Liver (tissue), 9 donors: Measurements from ENCODE around the gene C8G. TPM values are rescaled to one million over a fixed set of nuclear protein-coding genes. Genes with fewer than 3 reads are reported as not detected.

ENCODE experiments used
- DNase-seq: peaks from one replicate; pipeline ENCODE4 v3.0.0-alpha.2; 2017; ENCODE audit warnings: low spot score
- H3K27ac ChIP-seq, 2 donors: one replicate each; pipeline ENCODE4 v1.7.0; 2013; ENCODE audit warnings: inconsistent platforms in 2 of 2, low read length in 2 of 2, control low read depth in 1 of 2, low read depth in 1 of 2, mild to moderate bottlenecking in 1 of 2
- H3K27me3 ChIP-seq, 4 donors: one replicate each; pipeline versions ENCODE4 v1.6.1 to v1.7.0; 2013; ENCODE audit warnings: low read length in 3 of 4, inconsistent platforms in 1 of 4, mild to moderate bottlenecking in 1 of 4, moderate library complexity in 1 of 4; ENCODE audit not compliant: control insufficient read depth in 4 of 4, insufficient read depth in 4 of 4
- H3K36me3 ChIP-seq, 4 donors: one replicate each; pipeline versions ENCODE4 v1.6.1 to v1.7.0; 2013; ENCODE audit warnings: low read length in 3 of 4, mild to moderate bottlenecking in 3 of 4, low read depth in 1 of 4, moderate library complexity in 1 of 4; ENCODE audit not compliant: control insufficient read depth in 4 of 4, insufficient read depth in 3 of 4
- H3K4me1 ChIP-seq, 4 donors: one replicate each; pipeline versions ENCODE4 v1.6.1 to v1.7.0; 2013; ENCODE audit warnings: low read length in 3 of 4, mild to moderate bottlenecking in 3 of 4, moderate library complexity in 1 of 4; ENCODE audit not compliant: control insufficient read depth in 4 of 4, insufficient read depth in 4 of 4
- H3K4me3 ChIP-seq, 3 donors: one replicate each; pipeline versions ENCODE4 v1.6.1 to v1.7.0; 2013; ENCODE audit warnings: low read length in 3 of 3, control low read depth in 1 of 3, low read depth in 1 of 3, mild to moderate bottlenecking in 1 of 3
- H3K9ac ChIP-seq, 2 donors: one replicate each; pipeline ENCODE4 v1.7.0; 2013; ENCODE audit warnings: low read length in 2 of 2, mild to moderate bottlenecking in 2 of 2, moderate library complexity in 2 of 2, control low read depth in 1 of 2, low read depth in 1 of 2
- H3K9me3 ChIP-seq, 4 donors: one replicate each; pipeline versions ENCODE4 v1.6.1 to v1.7.0; 2013; ENCODE audit warnings: low read length in 3 of 4; ENCODE audit not compliant: control insufficient read depth in 4 of 4
- CTCF ChIP-seq: fragments of 150-350 bp; IDR thresholded peaks from 2 replicates; pipeline ENCODE4 v1.5.1; 2017; ENCODE audit warnings: improper control_type of control experiment, low read depth, low read length; ENCODE audit not compliant: missing input control
- EGR1 ChIP-seq, 2 donors: IDR thresholded peaks; 2 replicates each; pipeline ENCODE4 v1.6.1; 2016 to 2018; ENCODE audit warnings: antibody characterized with exemption in 2 of 2, low read depth in 2 of 2
- FOXA1 ChIP-seq: IDR thresholded peaks from 2 replicates; pipeline ENCODE4 v1.6.1; 2016; ENCODE audit warnings: antibody characterized with exemption
- FOXA2 ChIP-seq: IDR thresholded peaks from 2 replicates; pipeline ENCODE4 v1.6.1; 2016; ENCODE audit warnings: antibody characterized with exemption
- GABPA ChIP-seq, 2 donors: IDR thresholded peaks in 1 of 2; conservative IDR thresholded peaks in 1 of 2; 2 replicates each; pipeline ENCODE4 v1.6.1; 2016; ENCODE audit warnings: antibody characterized with exemption in 2 of 2, mild to moderate bottlenecking in 1 of 2, moderate library complexity in 1 of 2
- HNF4A ChIP-seq, 2 donors: conservative IDR thresholded peaks; 2 replicates each; pipeline ENCODE4 v1.6.1; 2016; ENCODE audit warnings: antibody characterized with exemption in 2 of 2, mild to moderate bottlenecking in 2 of 2
- HNF4G ChIP-seq: IDR thresholded peaks from 2 replicates; pipeline ENCODE4 v1.6.1; 2016; ENCODE audit warnings: antibody characterized with exemption
- JUND ChIP-seq, 2 donors: IDR thresholded peaks; 2 replicates each; pipeline ENCODE4 v1.6.1; 2016; ENCODE audit warnings: antibody characterized with exemption in 2 of 2
- NR2F2 ChIP-seq: IDR thresholded peaks from 2 replicates; pipeline ENCODE4 v1.6.1; 2016; ENCODE audit warnings: antibody characterized with exemption
- RAD21 ChIP-seq, 2 donors: IDR thresholded peaks; 2 replicates each; pipeline ENCODE4 v1.6.1; 2016; ENCODE audit warnings: antibody characterized with exemption in 2 of 2, mild to moderate bottlenecking in 2 of 2
- RXRA ChIP-seq, 2 donors: IDR thresholded peaks; 2 replicates each; pipeline ENCODE4 v1.6.1; 2017 to 2018; ENCODE audit warnings: antibody characterized with exemption in 2 of 2, mild to moderate bottlenecking in 1 of 2
- SP1 ChIP-seq: IDR thresholded peaks from 2 replicates; pipeline ENCODE4 v1.6.1; 2018; ENCODE audit warnings: antibody characterized with exemption, mild to moderate bottlenecking
- TAF1 ChIP-seq: conservative IDR thresholded peaks from 2 replicates; pipeline ENCODE4 v1.6.1; 2016; ENCODE audit warnings: antibody characterized with exemption, mild to moderate bottlenecking
- YY1 ChIP-seq: IDR thresholded peaks from 2 replicates; pipeline ENCODE4 v1.6.1; 2016; ENCODE audit warnings: antibody characterized with exemption, mild to moderate bottlenecking
- WGBS: extraction: QIAGEN DNeasy Blood & Tissue Kit; methylation state at CpG from one replicate; pipeline ENCODE4 v1.1.7; 2013; 5-methylcytosine and 5-hydroxymethylcytosine counted together
- polyA plus RNA-seq, 2 donors: library from polyadenylated mRNA; stranded (reverse) in 1 of 2; unstranded in 1 of 2; fragments of 200-250 nt in 1 of 2; fragments of >200 nt in 1 of 2; fragmentation: Nextera tagmentation in 1 of 2; extraction: Ambion mirVana in 1 of 2; gene quantifications; one replicate each; pipeline versions ENCODE4 v1.2.1 to v1.2.3, GENCODE V29; 2013 to 2015
- total RNA-seq, 2 donors: library from RNA; depleted of rRNA; stranded (reverse); fragments of >200 nt; gene quantifications; one replicate each; pipeline ENCODE4 v1.2.3, GENCODE V29; 2014
- TF ChIP-seq, protein P1 (sequence below): IDR thresholded peaks from 2 replicates; pipeline ENCODE4 v1.6.1; 2016; ENCODE audit warnings: antibody characterized with exemption
- TF ChIP-seq, protein P2 (sequence below): IDR thresholded peaks from 2 replicates; pipeline ENCODE4 v1.6.1; 2016; ENCODE audit warnings: antibody characterized with exemption
- TF ChIP-seq, protein P3 (sequence below): IDR thresholded peaks from 2 replicates; pipeline ENCODE4 v1.6.1; 2016; ENCODE audit warnings: antibody characterized with exemption
- TF ChIP-seq, protein P4 (sequence below): IDR thresholded peaks from 2 replicates; pipeline ENCODE4 v1.6.1; 2016; ENCODE audit warnings: antibody characterized with exemption, mild to moderate bottlenecking
- donor health status: healthy.
- donor health status: healthy.
- donor health status: healthy.
- donor health status: healthy.
- donor health status: healthy.

The C8G gene
- total and polyA plus RNA-seq, 4 donors: 25.1 to 1,117 (median 607) TPM

- no peak for DNase-seq
- no peaks in the 10 kb centered on the region for H3K9me3 ChIP-seq
- no peak overlapping the region for H3K4me3 ChIP-seq
- H3K36me3 ChIP-seq: no peaks in the 10 kb centered on the region
- no peak overlapping the region for H3K9ac ChIP-seq
- TF ChIP-seq NR2F2 (no peak), RAD21 (IDR thresholded peaks at IDR 0.05) (no peak), GABPA (IDR thresholded peaks at IDR 0.05 in 1 of 2, conservative IDR thresholded peaks at IDR 0.05 in 1 of 2) (no peak)
- TF ChIP-seq, protein P1, sequence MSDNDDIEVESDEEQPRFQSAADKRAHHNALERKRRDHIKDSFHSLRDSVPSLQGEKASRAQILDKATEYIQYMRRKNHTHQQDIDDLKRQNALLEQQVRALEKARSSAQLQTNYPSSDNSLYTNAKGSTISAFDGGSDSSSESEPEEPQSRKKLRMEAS: no peak
- TF ChIP-seq, protein P2, sequence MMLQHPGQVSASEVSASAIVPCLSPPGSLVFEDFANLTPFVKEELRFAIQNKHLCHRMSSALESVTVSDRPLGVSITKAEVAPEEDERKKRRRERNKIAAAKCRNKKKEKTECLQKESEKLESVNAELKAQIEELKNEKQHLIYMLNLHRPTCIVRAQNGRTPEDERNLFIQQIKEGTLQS: no peak
- TF ChIP-seq, protein P3, sequence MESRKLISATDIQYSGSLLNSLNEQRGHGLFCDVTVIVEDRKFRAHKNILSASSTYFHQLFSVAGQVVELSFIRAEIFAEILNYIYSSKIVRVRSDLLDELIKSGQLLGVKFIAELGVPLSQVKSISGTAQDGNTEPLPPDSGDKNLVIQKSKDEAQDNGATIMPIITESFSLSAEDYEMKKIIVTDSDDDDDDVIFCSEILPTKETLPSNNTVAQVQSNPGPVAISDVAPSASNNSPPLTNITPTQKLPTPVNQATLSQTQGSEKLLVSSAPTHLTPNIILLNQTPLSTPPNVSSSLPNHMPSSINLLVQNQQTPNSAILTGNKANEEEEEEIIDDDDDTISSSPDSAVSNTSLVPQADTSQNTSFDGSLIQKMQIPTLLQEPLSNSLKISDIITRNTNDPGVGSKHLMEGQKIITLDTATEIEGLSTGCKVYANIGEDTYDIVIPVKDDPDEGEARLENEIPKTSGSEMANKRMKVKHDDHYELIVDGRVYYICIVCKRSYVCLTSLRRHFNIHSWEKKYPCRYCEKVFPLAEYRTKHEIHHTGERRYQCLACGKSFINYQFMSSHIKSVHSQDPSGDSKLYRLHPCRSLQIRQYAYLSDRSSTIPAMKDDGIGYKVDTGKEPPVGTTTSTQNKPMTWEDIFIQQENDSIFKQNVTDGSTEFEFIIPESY: no peak
- WGBS: 31% methylated on average over 33 of the region's 33 CpGs
- peaks cover 0 to 6% (median under 1%) of the 10 kb centered on the region in 4 donors for H3K27me3 ChIP-seq
- H3K4me1 ChIP-seq: peaks cover 0 to 4% (median 1%) of the 10 kb centered on the region in 4 donors
- H3K27ac ChIP-seq: no peak overlapping the region
Measured at GRCh38 chr9:136985853-136986252, 40.8 kb downstream of the C8G start.

DNA sequence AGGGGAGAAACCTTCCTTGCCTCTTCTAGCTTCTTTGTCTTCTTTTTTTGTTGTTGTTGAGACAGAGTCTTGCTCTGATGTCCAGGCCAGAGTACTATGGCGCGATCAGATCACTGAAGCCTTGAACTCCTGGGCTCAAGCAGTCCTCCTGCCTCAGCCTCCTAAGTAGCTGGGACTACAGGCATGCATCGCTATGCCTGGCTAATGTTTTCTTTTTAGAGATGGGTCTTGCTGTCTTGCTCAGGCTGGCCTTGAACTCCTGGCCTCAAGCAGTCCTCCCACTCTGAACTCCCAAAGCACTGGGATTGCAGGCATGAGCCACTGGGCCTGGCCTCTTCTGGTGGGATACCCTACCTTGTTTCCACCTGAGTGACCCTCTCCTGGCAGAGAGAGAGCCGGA lies 43.8 kb downstream of the C8G start:
- TF ChIP-seq JUND (IDR thresholded peaks at IDR 0.05) (no peak), YY1 (no peak), FOXA2 (no peak), FOXA1 (no peak), CTCF (no peak), GABPA (IDR thresholded peaks at IDR 0.05 in 1 of 2, conservative IDR thresholded peaks at IDR 0.05 in 1 of 2) (no peak), HNF4A (conservative IDR thresholded peaks at IDR 0.05) (no peak), RXRA (IDR thresholded peaks at IDR 0.05) (no peak), SP1 (no peak), TAF1 (no peak), EGR1 (IDR thresholded peaks at IDR 0.05; ENCODE audit: low read depth in 2 of 2) (no peak), HNF4G (no peak), RAD21 (IDR thresholded peaks at IDR 0.05) (no peak), NR2F2 (no peak)
- TF ChIP-seq, protein P4, sequence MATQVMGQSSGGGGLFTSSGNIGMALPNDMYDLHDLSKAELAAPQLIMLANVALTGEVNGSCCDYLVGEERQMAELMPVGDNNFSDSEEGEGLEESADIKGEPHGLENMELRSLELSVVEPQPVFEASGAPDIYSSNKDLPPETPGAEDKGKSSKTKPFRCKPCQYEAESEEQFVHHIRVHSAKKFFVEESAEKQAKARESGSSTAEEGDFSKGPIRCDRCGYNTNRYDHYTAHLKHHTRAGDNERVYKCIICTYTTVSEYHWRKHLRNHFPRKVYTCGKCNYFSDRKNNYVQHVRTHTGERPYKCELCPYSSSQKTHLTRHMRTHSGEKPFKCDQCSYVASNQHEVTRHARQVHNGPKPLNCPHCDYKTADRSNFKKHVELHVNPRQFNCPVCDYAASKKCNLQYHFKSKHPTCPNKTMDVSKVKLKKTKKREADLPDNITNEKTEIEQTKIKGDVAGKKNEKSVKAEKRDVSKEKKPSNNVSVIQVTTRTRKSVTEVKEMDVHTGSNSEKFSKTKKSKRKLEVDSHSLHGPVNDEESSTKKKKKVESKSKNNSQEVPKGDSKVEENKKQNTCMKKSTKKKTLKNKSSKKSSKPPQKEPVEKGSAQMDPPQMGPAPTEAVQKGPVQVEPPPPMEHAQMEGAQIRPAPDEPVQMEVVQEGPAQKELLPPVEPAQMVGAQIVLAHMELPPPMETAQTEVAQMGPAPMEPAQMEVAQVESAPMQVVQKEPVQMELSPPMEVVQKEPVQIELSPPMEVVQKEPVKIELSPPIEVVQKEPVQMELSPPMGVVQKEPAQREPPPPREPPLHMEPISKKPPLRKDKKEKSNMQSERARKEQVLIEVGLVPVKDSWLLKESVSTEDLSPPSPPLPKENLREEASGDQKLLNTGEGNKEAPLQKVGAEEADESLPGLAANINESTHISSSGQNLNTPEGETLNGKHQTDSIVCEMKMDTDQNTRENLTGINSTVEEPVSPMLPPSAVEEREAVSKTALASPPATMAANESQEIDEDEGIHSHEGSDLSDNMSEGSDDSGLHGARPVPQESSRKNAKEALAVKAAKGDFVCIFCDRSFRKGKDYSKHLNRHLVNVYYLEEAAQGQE: no peak
- TF ChIP-seq, protein P3: no peak
- TF ChIP-seq, protein P2: no peak
- TF ChIP-seq, protein P1: no peak
- H3K4me1 ChIP-seq: peaks cover 6 to 13% (median 8%) of the 10 kb centered on the region in 4 donors
- no peak for DNase-seq
- no peaks in the 10 kb centered on the region for H3K9me3 ChIP-seq
- no peak overlapping the region for H3K9ac ChIP-seq
- H3K4me3 ChIP-seq: no peak overlapping the region
- H3K36me3 ChIP-seq: no peaks in the 10 kb centered on the region
- 96% methylated on average over 4 of the region's 4 CpGs for WGBS
- H3K27ac ChIP-seq: no peak overlapping the region
- peaks cover 0 to 6% (median 0%) of the 10 kb centered on the region in 4 donors for H3K27me3 ChIP-seq
